A673 (cell line): Measurements from ENCODE around the gene GPR3.

Experiments used
- EZH2 ChIP-seq: fragments of 200-600 bp; sonication (generic); IDR thresholded peaks from 2 replicates; pipeline ENCODE4 v1.6.1; 2017; ENCODE audit warnings: borderline replicate concordance, low read depth, mild to moderate bottlenecking, mixed read lengths, antibody characterized with exemption, low read length; ENCODE audit not compliant: poor library complexity, severe bottlenecking
- TF ChIP-seq, protein P1 (sequence below): fragments of 300-800, 200-600 bp; sonication (generic); conservative IDR thresholded peaks from 2 replicates; pipeline ENCODE4 v1.5.1; 2017; ENCODE audit warnings: low read depth, mild to moderate bottlenecking, antibody characterized with exemption, low read length, moderate library complexity, mixed read lengths

DNA sequence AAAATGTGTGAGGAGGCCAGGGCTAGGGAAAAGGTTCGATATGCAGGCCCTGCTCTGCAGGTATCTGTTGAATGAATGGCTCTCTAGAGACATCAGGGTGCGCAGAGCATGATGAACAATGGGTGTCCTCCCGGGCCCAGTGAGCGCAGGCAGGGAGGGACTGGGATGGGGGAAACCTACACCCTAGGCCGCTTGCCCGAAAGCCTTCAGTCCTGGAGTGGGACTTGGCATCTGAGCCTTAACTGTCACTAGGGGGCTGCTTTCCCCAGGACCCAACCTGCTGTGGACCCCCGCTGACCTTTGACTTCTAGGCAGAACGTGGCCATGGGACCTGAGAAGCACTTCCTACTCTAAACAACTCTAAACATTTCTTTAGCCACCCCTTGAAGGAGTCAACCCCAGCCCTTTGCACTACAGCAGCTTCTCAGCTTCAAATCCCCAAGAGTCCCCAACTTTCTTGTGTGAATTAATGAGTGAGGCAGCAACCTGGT, 25.2 kb upstream of the GPR3 start:
- TF ChIP-seq, protein P1, sequence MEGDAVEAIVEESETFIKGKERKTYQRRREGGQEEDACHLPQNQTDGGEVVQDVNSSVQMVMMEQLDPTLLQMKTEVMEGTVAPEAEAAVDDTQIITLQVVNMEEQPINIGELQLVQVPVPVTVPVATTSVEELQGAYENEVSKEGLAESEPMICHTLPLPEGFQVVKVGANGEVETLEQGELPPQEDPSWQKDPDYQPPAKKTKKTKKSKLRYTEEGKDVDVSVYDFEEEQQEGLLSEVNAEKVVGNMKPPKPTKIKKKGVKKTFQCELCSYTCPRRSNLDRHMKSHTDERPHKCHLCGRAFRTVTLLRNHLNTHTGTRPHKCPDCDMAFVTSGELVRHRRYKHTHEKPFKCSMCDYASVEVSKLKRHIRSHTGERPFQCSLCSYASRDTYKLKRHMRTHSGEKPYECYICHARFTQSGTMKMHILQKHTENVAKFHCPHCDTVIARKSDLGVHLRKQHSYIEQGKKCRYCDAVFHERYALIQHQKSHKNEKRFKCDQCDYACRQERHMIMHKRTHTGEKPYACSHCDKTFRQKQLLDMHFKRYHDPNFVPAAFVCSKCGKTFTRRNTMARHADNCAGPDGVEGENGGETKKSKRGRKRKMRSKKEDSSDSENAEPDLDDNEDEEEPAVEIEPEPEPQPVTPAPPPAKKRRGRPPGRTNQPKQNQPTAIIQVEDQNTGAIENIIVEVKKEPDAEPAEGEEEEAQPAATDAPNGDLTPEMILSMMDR, result no peak
- no peak for TF ChIP-seq EZH2
